ENCODE measurements around the gene HLA-A.

DNA sequence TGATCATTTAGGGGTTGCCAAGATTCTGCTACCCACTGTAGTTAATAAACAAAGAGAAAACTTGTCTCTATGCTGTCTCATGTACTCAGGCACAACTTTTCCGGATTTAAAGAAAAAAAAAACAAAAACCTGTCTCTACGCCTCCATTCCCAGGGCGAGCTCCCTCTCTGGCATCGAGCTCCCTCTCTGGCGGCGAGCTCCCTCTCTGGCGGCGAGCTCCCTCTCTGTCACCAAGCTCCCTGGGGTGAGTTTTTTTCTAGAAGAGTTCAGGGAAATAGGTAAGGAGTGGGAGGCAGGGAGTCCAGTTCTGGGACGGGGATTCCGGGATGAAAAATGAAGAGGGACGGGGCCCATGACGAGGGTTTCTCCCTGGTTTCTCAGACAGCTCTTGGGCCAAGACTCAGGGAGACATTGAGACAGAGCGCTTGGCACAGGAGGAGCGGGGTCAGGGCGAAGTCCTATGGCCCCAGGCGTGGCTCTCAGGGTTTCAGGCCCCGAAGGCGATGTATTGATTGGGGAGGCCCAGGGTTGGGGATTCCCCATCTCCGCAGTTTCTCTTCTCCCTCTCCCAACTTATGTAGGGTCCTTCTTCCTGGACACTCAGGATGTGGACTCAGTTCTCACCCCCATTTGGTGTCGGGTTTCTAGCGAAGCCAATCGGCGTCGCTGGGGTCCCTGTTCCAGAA is 16.5 kb upstream of the HLA-A start:
- TF ChIP-seq CTCF (IDR thresholded peaks at IDR 0.05; ENCODE audit: insufficient read depth, low read length) (no peak), POLR2AphosphoS5 (IDR thresholded peaks at IDR 0.05; ENCODE audit: low read depth) (no peak), GABPA (IDR thresholded peaks at IDR 0.05; ENCODE audit: low read depth) (no peak), REST (IDR thresholded peaks at IDR 0.05; ENCODE audit: insufficient replicate concordance, low read depth) (no peak), SPI1 (IDR thresholded peaks at IDR 0.05; ENCODE audit: borderline replicate concordance, low read depth) (no peak)
